Measurements from ENCODE around the gene LIMCH1. TPM values are rescaled to one million over a fixed set of nuclear protein-coding genes. Genes with fewer than 3 reads are reported as not detected.

Gene LIMCH1
- total RNA-seq, 1 experiment from 2014 or later, result 3.3 TPM

DNA sequence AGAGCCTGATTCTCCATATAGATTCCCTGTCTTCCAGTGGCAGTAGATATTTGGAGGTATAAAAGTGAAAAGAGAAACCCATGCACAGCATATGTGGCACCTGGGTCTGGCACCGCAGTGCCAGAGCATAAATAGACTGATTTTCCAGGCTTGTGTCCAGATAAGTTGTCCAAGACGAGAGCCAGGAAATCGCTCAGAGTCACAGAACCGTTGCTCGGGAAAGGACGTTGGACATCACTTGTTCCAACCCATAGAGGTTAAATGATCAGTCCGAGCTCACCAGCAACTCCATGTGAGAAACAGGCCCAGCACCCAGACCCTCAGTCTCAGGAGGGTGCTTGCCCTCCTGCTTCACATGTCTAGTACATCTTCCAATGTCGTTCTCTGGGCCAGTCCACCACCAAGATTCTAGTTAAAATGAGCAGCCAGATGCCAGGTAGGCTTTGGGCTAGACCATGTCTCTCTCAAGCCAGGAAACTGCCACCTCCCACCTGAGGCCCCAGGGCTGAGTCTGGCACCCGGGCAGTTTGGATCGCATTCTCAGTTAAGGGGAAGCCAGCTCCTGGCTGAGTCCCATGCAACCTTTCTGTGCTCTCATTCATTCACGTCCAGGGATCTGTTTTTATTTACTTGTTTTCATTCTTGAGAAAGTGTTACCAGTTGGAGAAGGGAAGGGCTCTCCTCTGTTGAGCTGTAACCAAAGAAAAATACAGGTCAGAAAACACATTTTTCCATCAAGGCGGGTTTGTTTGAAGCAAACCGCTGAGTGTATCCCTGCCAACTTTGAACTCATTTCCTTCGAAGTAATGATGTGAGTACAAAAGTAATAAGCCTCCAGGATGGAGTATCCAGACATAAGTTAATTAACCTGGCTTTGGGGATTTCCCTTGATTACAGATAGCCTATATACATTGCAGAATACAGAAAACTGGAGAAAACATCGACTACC, 118.9 kb downstream of the LIMCH1 start:
- Histone ChIP-seq H3K79me1 (ENCODE audit: insufficient read depth, low read depth, low read length, poor library complexity, severe bottlenecking) (no peaks in the 10 kb centered on the region), H4K8ac (replicated peaks; ENCODE audit: insufficient read length, low read depth, low read length) (no peak overlapping the region), H3K56ac (ENCODE audit: insufficient read length, low read depth, low read length) (no peak overlapping the region), H3K18ac (ENCODE audit: insufficient read length, low read depth, low read length) (no peak overlapping the region), H2AFZ (ENCODE audit: low read length) (no peak overlapping the region), H2BK20ac (ENCODE audit: low read depth, low read length, poor library complexity, severe bottlenecking) (no peak overlapping the region), H3K23ac (ENCODE audit: insufficient read length, low read depth, low read length) (no peak overlapping the region), H3K14ac (ENCODE audit: insufficient read depth, low read length) (no peak overlapping the region), H3K27ac (ENCODE audit: insufficient read length, low read depth, low read length) (no peak overlapping the region), H3K9me3 (ENCODE audit: control insufficient read depth, low read depth, low read length) (no peaks in the 10 kb centered on the region), H2BK12ac (ENCODE audit: insufficient read length, low read depth, low read length) (no peak overlapping the region), H2BK5ac (ENCODE audit: insufficient read length, low read length) (no peak overlapping the region), H4K20me1 (ENCODE audit: control insufficient read depth, insufficient read depth, insufficient read length) (no peaks in the 10 kb centered on the region), H3K4ac (ENCODE audit: low read depth, low read length) (no peak overlapping the region), H2BK120ac (ENCODE audit: low read depth, low read length, poor library complexity, severe bottlenecking) (no peak overlapping the region), H3K4me2 (ENCODE audit: insufficient read depth, insufficient read length, low read length) (no peak overlapping the region), H3K79me2 (ENCODE audit: insufficient read depth, low read length) (no peaks in the 10 kb centered on the region), H3K4me1 (ENCODE audit: insufficient read depth, low read length) (no peaks in the 10 kb centered on the region), H4K5ac (ENCODE audit: insufficient read length, low read depth, low read length) (no peak overlapping the region), H3K27me3 (ENCODE audit: insufficient read depth, low read length) (no peaks in the 10 kb centered on the region), H3T11ph (ENCODE audit: low read length) (no peak overlapping the region), H3K23me2 (ENCODE audit: insufficient read length, low read depth, low read length, poor library complexity, severe bottlenecking) (no peaks in the 10 kb centered on the region), H3K9ac (ENCODE audit: extremely low read depth, insufficient read length, low read length) (no peak overlapping the region), H4K91ac (ENCODE audit: insufficient read length, low read depth, low read length) (no peak overlapping the region), H2BK15ac (ENCODE audit: low read depth, low read length) (no peak overlapping the region), H2AK5ac (ENCODE audit: insufficient read length, low read length) (no peak overlapping the region)
- no CpG with 5 or more reads among the region's 15 CpGs for WGBS (ENCODE audit: extremely low coverage, insufficient read length, low lambda C conversion rate)
- Mint-ChIP-seq H3K27ac (no peak overlapping the region), H3K4me1 (peaks cover 4 to 7% of the 10 kb centered on the region in 2 experiments; a peak in 3 of 4 replicates), H3K36me3 (ENCODE audit: insufficient read depth in 1 of 3, low read depth in 3 of 3) (no peaks in the 10 kb centered on the region), H3K9me3 (no peaks in the 10 kb centered on the region), H3K27me3 (ENCODE audit: low read depth) (no peaks in the 10 kb centered on the region), H3K4me3 (no peak overlapping the region)
- TF ChIP-seq, protein P1, sequence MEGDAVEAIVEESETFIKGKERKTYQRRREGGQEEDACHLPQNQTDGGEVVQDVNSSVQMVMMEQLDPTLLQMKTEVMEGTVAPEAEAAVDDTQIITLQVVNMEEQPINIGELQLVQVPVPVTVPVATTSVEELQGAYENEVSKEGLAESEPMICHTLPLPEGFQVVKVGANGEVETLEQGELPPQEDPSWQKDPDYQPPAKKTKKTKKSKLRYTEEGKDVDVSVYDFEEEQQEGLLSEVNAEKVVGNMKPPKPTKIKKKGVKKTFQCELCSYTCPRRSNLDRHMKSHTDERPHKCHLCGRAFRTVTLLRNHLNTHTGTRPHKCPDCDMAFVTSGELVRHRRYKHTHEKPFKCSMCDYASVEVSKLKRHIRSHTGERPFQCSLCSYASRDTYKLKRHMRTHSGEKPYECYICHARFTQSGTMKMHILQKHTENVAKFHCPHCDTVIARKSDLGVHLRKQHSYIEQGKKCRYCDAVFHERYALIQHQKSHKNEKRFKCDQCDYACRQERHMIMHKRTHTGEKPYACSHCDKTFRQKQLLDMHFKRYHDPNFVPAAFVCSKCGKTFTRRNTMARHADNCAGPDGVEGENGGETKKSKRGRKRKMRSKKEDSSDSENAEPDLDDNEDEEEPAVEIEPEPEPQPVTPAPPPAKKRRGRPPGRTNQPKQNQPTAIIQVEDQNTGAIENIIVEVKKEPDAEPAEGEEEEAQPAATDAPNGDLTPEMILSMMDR (conservative IDR thresholded peaks at IDR 0.05), result no peak
- DNase-seq, result no peak
